A549 treated with CORT108297 at 1 μM for 4 hours (cell line): ENCODE measurements around the gene TF. TPM values are rescaled to one million over a fixed set of nuclear protein-coding genes. Genes with fewer than 3 reads are reported as not detected.

Experiments
- total RNA-seq: library from RNA; stranded (reverse); fragments of 200-300 nt; extraction: Qiagen RNA extraction; gene quantifications from 5 replicates; pipeline ENCODE4 v1.2.3, GENCODE V29; 2022

Gene TF
- total RNA-seq: 0.69 to 1.5 TPM (median 1.2 TPM) in 5 replicates

GRCh38 chr3:133745981-133746711 lies at the start of gene TF:
TSS of gene TF (plus strand) at chr3:133746393. CDS start at chr3:133746441, 48 bp downstream.

GRCh38 chr3:133805702-133806475 lies 59.7 kb downstream of the TF start, which contains the start of gene SRPRB:
TSS of gene SRPRB (plus strand) at chr3:133805815. CDS start at chr3:133805849, 34 bp downstream.

Other genes starting within 250 kb of the TF start
- gene CDV3, start 172.7 kb upstream of the TF start, total RNA-seq: 106 to 132 TPM (median 109 TPM) in 5 replicates
- gene TOPBP1, start 84.5 kb upstream of the TF start, total RNA-seq: 20.5 to 28.4 TPM (median 25.6 TPM) in 5 replicates
- 54.3 to 64.0 TPM (median 56.7 TPM) in 5 replicates for gene SRPRB, start 59.4 kb downstream of the TF start, total RNA-seq
- gene RAB6B, start 149.5 kb downstream of the TF start, total RNA-seq: 0.96 to 2.7 TPM (median 2.0 TPM) in 5 replicates